Naive B cell (primary cell): Measurements from ENCODE around the gene QRFP. TPM values are rescaled to one million over a fixed set of nuclear protein-coding genes. Genes with fewer than 3 reads are reported as not detected.
A peak's percentile ranks its signal among the peaks of the same experiment; 100 is the strongest.

Experiments
- ATAC-seq, 2 donors: fragments of 150-1000 bp; cut with Tn5 transposase; 2 replicates each; pipeline ENCODE4 v1.10.0; 2021; ENCODE audit warnings: low read depth in 2 of 2, mild to moderate bottlenecking in 2 of 2, moderate library complexity in 2 of 2
- DNase-seq: peaks from one replicate; pipeline ENCODE4 v3.0.0; 2022
- H3K27ac Mint-ChIP-seq, 6 donors: one replicate each; pipeline ENCODE4 v1.8.0; 2020 to 2022; ENCODE audit warnings: mild to moderate bottlenecking in 6 of 6, mixed read lengths in 6 of 6, moderate library complexity in 5 of 6, inconsistent platforms in 2 of 6
- H3K27me3 Mint-ChIP-seq, 3 donors: one replicate each; pipeline ENCODE4 v1.8.0; 2021 to 2022; ENCODE audit warnings: mixed read lengths in 3 of 3, mild to moderate bottlenecking in 1 of 3
- H3K36me3 Mint-ChIP-seq, 2 donors: one replicate each; pipeline ENCODE4 v1.8.0; 2020 to 2022; ENCODE audit warnings: mixed read lengths in 2 of 2, inconsistent platforms in 1 of 2, mild to moderate bottlenecking in 1 of 2
- H3K4me1 Mint-ChIP-seq, 3 donors: one replicate each; pipeline ENCODE4 v1.8.0; 2020 to 2022; ENCODE audit warnings: mixed read lengths in 3 of 3, inconsistent platforms in 1 of 3, mild to moderate bottlenecking in 1 of 3, moderate library complexity in 1 of 3
- H3K4me3 Mint-ChIP-seq, 8 donors: one replicate each; pipeline ENCODE4 v1.8.0; 2020 to 2022; ENCODE audit warnings: mild to moderate bottlenecking in 8 of 8, mixed read lengths in 8 of 8, moderate library complexity in 8 of 8, inconsistent platforms in 2 of 8
- H3K9me3 Mint-ChIP-seq, 7 donors: one replicate each; pipeline ENCODE4 v1.8.0; 2020 to 2022; ENCODE audit warnings: mixed read lengths in 7 of 7, mild to moderate bottlenecking in 5 of 7, inconsistent platforms in 2 of 7, moderate library complexity in 1 of 7
- polyA plus RNA-seq, 6 donors: library from polyadenylated mRNA; unstranded; fragments of 300-500 nt; fragmentation: Illumina TruSeq; gene quantifications; one replicate each; pipeline ENCODE4 v1.2.3, GENCODE V29; 2021; ENCODE audit warnings: low read depth in 6 of 6

The QRFP gene
- polyA plus RNA-seq, 6 donors from 2014 or later = 0.42 to 0.75 TPM; not detected in 4

DNA sequence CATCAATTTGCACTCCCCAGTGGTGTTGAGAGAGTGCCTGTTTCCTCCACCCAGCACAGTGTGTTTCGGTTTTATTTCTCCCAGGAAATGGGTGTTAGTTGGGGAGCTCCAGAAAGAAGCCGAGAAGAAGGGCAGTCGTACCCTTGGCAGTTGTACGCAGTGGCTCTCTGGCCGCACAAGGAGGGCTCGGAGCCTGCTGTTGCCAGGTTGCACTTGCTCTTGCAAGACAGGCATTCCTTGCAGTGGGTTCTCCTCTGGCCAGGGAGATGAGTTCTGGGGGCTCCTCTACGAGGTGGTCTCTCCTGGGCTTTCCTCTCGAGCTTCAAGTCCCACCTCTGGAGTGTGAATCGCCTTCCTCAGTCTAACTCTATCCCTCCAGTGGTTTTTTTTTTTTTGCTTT is 29.1 kb downstream of the QRFP start:
- peak overlapping the region in 1 of 8 donors; percentile 56 for H3K4me3 Mint-ChIP-seq
- H3K9me3 Mint-ChIP-seq = no peaks in the 10 kb centered on the region
- H3K27ac Mint-ChIP-seq = no peak overlapping the region
- H3K27me3 Mint-ChIP-seq = no peaks in the 10 kb centered on the region
- peaks cover 0 to 4% of the 10 kb centered on the region in 2 donors for H3K36me3 Mint-ChIP-seq
- ATAC-seq (no peak), DNase-seq (no peak)
- peaks cover 10 to 15% (median 15%) of the 10 kb centered on the region in 3 donors for H3K4me1 Mint-ChIP-seq

DNA sequence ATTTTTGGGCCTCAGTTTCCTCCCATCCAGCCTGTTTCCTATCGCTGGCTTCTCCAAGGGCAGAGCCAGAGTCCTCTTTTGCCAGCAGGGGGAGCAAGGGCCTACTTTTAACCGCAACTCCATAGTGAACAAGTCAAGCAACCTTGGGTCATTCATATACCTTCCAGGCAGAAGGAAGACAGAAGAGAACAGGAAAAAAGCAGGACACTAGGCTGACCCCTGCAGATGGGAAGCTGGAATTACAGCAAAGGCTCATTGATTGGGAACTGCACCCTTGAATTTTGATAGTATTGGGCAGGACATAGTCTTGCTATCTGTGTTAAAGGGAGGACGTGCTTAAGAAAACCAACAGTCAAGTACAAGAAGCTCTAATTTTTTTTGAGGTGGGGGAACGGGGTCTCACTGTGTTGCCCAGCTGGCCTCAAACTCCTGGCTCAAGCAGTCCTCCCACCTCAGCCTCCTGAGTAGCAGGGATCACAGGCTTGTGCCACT is 30.1 kb downstream of the QRFP start:
- ATAC-seq = peak; percentile 38 to 56

DNA sequence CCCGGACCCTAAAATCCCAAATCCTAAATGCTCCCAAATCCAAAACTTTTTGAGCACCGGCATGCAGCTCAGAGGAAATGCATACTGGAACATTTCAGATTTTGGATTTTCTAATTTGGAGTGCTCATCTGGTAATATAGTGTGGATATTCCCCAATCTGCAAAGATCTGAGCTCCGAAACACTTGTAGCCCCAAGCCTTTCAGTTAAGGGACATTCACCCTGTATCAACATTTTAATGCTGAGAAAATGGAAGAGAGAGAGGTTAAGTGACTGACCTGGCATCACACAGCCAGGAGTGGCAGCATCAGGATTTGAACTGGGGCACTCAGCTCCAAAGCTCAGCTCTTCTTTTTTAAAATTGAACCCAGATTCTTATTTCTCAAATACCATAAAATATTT is 30.7 kb downstream of the QRFP start:
- Mint-ChIP-seq H3K4me1 (peaks cover 6 to 9% (median 7%) of the 10 kb centered on the region in 3 donors), H3K36me3 (no peaks in the 10 kb centered on the region), H3K27me3 (no peaks in the 10 kb centered on the region), H3K9me3 (no peaks in the 10 kb centered on the region), H3K4me3 (no peak overlapping the region), H3K27ac (no peak overlapping the region)
- no peak for DNase-seq
- ATAC-seq = no peak

More for the DNA sequence above, 30.1 kb downstream of the QRFP start:
- Mint-ChIP-seq H3K27me3 (no peaks in the 10 kb centered on the region), H3K4me1 (peaks cover 10 to 15% (median 13%) of the 10 kb centered on the region in 3 donors), H3K27ac (peak overlapping the region in 1 of 6 donors; percentile 78), H3K4me3 (no peak overlapping the region), H3K9me3 (no peaks in the 10 kb centered on the region), H3K36me3 (no peaks in the 10 kb centered on the region)
- DNase-seq = peak; percentile 34

DNA sequence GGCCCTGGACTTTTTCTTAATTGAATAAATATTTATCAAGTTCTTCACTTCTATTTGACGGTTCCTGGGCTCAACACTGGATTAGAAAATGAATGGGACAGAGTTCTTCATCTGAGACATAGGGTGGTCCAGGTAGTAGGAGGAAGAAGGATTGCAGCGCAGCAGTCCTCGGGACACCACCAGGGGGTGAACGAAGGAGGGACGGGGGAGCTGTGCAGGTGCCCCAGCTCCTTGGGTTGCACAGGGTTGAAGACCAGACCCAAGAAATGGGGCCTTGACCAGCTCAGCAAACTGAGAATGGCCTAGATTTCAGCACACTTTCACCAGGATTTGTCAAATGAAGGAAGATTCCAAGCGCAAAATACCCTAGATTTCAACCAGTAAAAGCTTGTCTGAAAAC is 32.1 kb downstream of the QRFP start:
- Mint-ChIP-seq H3K9me3 (no peaks in the 10 kb centered on the region), H3K27ac (no peak overlapping the region), H3K4me1 (peaks cover 4 to 6% (median 4%) of the 10 kb centered on the region in 3 donors), H3K27me3 (no peaks in the 10 kb centered on the region), H3K36me3 (no peaks in the 10 kb centered on the region), H3K4me3 (no peak overlapping the region)
- no peak for ATAC-seq
- no peak for DNase-seq

DNA sequence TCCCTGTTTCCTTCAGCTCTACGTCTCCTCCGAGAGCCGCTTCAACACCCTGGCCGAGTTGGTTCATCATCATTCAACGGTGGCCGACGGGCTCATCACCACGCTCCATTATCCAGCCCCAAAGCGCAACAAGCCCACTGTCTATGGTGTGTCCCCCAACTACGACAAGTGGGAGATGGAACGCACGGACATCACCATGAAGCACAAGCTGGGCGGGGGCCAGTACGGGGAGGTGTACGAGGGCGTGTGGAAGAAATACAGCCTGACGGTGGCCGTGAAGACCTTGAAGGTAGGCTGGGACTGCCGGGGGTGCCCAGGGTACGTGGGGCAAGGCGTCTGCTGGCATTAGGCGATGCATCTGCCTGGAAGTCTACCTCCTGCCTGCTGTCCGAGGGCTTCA is 33.9 kb downstream of the QRFP start:
- DNase-seq (no peak), ATAC-seq (no peak)
- H3K4me1 Mint-ChIP-seq = peaks cover 4 to 6% (median 4%) of the 10 kb centered on the region in 3 donors
- H3K9me3 Mint-ChIP-seq = no peaks in the 10 kb centered on the region
- H3K27me3 Mint-ChIP-seq = no peaks in the 10 kb centered on the region
- no peaks in the 10 kb centered on the region for H3K36me3 Mint-ChIP-seq
- peak overlapping the region in 2 of 6 donors; percentile 7 to 34 for H3K27ac Mint-ChIP-seq
- H3K4me3 Mint-ChIP-seq = no peak overlapping the region

DNA sequence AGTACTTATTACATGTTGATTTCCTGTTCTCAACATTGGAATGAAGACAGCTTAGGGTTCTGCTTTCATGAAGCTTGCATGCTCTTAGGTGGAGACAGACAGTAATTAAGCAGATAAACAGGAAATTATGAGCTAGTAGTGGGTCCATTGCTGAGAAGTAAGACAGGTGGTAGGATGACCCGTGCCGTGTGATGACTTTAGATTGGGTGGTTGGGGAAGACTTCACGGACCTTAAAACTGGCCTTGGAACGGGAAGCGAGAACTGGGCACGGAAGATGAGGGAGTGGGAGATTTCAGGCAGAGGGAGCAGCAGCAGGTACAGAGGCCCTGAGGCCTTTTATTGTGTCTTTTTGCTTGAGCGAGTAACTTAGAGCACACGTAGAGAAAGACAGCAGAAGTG is 34.4 kb downstream of the QRFP start:
- ATAC-seq (no peak), DNase-seq (no peak)
- H3K4me1 Mint-ChIP-seq = peaks cover 4 to 6% (median 4%) of the 10 kb centered on the region in 3 donors
- H3K36me3 Mint-ChIP-seq = no peaks in the 10 kb centered on the region
- no peaks in the 10 kb centered on the region for H3K9me3 Mint-ChIP-seq
- no peak overlapping the region for H3K4me3 Mint-ChIP-seq
- H3K27ac Mint-ChIP-seq = peak overlapping the region in 1 of 6 donors; percentile 81
- H3K27me3 Mint-ChIP-seq = no peaks in the 10 kb centered on the region

DNA sequence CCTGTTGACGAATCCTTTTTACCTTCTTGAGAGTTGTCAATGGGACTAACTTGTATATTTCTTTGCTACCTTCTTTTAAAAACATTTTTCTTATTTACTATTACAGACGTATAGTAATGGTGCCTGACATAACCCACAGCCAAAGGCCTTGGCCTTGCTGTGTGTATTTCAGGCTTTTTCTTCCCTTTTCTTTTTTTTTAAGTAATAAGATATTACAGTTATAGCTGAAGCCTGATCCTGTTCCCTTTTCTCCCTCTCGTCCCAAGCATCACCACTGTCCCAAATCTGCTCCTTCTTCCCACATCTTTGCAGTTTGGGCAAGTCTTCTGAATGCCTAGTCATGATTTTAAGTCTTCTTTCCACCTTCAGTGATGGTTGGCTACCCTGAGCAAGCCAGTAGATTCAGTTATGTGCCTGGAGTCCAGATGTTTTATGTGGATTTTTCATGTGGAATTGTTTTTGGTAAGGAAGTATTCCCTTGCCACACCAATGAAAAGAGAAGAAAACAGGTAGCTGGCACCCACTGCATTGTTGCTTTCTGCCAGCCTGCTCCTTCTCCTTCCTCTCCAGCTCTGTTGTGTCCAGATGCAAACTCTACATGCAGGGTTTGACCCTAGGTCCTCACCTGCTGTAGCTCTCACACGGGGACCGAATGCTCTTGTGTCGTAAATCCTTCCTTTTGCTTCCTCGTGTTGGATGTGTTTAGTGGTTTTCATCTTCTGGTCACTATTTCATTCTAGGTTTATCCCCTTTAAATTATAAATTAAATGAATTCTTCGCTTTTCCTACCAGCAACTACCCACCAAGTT is 35.0 kb downstream of the QRFP start:
- Mint-ChIP-seq H3K4me3 (no peak overlapping the region), H3K36me3 (no peaks in the 10 kb centered on the region), H3K27me3 (no peaks in the 10 kb centered on the region), H3K27ac (peak overlapping the region in 2 of 6 donors; percentile 28 to 88), H3K4me1 (peaks cover 4 to 6% (median 4%) of the 10 kb centered on the region in 3 donors), H3K9me3 (no peaks in the 10 kb centered on the region)
- ATAC-seq (no peak), DNase-seq (no peak)

DNA sequence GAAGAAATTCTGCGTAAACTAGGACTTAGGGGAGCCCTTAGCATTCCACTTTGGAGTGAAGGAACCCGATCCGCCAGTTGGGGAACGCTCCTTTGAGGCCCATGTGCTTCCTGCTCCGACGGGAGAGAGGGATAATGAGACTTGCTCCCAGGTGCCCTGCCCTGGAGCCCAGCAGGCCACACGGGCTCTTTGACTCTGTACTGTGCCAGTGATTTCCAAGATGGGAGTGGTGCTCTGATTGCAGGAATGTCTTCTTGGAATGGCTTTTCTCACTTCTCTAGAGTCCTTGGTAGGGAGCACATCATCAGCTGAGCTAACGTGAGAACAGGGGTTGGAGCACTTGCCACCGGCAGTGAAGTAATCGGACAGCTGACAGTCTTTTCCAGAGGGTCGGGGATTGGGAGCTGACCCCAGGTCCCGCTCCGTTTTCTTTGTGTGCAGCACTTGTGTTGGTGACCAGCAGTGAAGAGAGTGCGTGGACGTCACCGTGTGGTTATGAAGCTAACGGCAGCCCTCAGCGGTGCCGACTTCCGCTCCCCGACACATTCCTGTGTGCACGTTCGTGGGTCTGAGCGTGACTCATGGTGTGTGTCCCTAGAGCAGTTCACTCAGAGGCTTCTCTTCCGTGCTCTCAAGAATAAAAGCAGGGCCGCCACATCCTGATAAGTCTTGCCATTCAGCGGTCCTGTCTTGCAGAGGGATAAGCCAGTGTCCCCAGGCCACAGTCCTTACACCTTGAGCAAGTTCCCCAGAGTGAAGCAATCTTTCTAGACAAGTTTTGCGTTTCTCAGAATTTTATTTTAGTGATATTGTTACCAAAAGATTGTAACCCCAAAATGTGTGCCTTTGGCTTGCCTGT is 35.9 kb downstream of the QRFP start:
- no peak overlapping the region for H3K4me3 Mint-ChIP-seq
- no peak overlapping the region for H3K27ac Mint-ChIP-seq
- no peak for ATAC-seq
- no peaks in the 10 kb centered on the region for H3K27me3 Mint-ChIP-seq
- peaks cover 0 to under 1% of the 10 kb centered on the region in 2 donors for H3K36me3 Mint-ChIP-seq
- DNase-seq = no peak
- H3K9me3 Mint-ChIP-seq = no peaks in the 10 kb centered on the region
- H3K4me1 Mint-ChIP-seq = no peaks in the 10 kb centered on the region

DNA sequence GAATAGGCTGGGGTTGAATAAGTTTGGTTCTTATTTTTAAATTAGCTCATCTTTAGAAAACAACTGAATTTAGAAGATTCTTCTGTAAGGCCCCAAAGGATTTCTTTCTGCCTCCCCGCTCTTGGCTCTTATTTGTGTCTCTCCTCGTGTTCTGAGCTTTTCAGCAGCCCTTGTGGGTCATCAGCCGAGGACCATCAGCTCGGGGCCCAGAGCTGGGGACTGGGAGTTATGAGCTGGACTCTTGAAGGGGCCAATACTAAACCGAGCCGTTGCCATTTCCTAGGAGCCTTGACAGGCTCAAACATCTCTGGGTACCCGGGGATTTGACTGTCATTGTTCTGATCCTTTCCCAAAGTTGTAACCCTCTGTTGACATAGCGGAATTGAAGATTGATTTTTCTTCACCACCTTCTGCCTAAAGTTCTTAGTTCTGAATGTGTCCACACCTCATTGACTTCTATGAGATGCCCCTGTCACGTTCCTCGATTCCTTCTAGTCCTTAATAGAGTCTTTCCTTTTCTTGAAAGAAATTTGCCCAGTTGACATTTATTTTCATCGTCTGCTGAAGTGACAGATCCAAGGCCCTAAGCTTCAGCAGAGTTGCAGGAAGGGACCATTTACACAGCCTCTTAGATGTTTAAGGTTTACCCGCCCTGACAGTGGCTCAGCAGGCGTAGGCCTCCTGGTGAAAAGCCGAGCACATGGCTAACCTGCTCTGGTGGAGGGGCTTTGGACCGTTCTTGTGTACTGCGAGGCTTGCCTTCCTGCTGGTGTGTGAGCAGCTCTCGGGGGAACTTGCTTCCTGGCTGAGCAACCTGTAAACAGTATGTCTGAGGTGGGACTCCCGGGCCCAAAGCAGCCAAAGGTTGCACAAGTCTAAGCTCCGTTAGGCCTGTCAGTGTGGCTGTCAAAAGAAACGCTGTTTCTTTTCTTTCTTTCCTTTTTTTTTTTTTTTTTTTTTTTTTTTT is 37.6 kb downstream of the QRFP start:
- no peaks in the 10 kb centered on the region for H3K9me3 Mint-ChIP-seq
- ATAC-seq (no peak), DNase-seq (no peak)
- H3K4me3 Mint-ChIP-seq = no peak overlapping the region
- H3K4me1 Mint-ChIP-seq = no peaks in the 10 kb centered on the region
- H3K27ac Mint-ChIP-seq = no peak overlapping the region
- H3K27me3 Mint-ChIP-seq = no peaks in the 10 kb centered on the region
- H3K36me3 Mint-ChIP-seq = peaks cover 0 to 5% of the 10 kb centered on the region in 2 donors

DNA sequence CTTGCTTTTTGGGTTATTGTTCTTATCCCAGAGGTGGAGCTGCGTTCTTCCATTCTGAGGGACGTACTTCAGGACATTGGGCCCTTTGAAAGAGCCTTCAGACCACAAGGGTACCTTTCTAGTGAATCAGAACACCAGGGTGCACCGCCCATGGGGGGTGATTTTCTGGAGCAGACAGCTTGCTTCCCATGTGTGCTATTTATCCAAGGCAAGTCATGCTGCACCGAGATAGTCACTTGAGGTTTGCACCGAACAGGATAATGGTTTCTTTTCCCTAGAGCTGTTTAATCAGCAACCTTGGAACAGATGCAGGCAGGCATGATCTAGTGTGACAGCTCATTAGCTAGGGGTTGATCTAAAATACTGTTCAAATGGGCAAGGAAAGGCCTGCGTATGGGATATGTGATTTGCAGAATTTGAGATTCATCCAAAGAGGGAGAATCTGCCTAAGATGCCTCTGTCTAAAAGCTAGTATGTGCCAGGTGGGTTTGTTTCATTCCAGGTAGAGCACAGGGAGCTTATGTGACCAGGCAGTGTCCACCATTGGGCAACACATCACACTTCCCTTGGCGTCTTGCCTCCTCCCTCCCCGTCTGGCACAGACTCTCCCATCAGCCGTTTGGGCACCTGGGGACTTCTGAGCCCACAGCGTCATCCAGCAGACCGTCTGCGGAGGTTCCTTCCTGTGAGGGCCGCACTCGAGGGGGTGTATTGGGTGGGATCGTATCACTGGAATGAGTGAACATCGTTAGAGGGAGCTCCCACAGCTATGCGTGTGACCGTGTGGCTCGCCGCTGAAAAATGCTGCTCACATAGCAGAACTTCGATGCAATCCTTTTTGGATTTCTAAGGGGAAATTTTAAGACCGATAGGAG is 38.5 kb downstream of the QRFP start:
- DNase-seq (no peak), ATAC-seq (no peak)
- Mint-ChIP-seq H3K4me1 (no peaks in the 10 kb centered on the region), H3K36me3 (peaks cover 0 to 5% of the 10 kb centered on the region in 2 donors), H3K27me3 (no peaks in the 10 kb centered on the region), H3K9me3 (no peaks in the 10 kb centered on the region), H3K27ac (peak overlapping the region in 1 of 6 donors; percentile 56), H3K4me3 (no peak overlapping the region)

DNA sequence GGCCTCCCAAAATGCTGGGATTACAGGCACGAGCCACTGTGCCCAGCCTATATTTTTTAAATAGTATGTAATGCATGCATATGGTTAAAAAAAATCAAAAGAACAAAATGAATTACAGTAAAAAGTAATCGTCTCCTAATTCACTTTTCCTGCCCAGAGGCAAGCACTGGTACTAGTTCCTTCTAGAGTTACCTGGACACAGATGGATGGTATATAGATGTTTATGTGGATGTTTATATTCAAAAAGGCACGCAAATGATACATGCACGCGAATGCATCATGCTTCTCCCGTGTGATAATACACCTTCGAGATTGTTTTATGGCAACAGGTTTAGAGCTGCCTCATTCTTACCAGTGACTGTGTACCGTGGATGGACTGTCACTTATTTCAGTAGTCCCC is 40.1 kb downstream of the QRFP start:
- no peaks in the 10 kb centered on the region for H3K27me3 Mint-ChIP-seq
- DNase-seq (no peak), ATAC-seq (no peak)
- H3K9me3 Mint-ChIP-seq = no peaks in the 10 kb centered on the region
- no peak overlapping the region for H3K27ac Mint-ChIP-seq
- H3K4me1 Mint-ChIP-seq = no peaks in the 10 kb centered on the region
- peaks cover 0 to 5% of the 10 kb centered on the region in 2 donors for H3K36me3 Mint-ChIP-seq
- no peak overlapping the region for H3K4me3 Mint-ChIP-seq

DNA sequence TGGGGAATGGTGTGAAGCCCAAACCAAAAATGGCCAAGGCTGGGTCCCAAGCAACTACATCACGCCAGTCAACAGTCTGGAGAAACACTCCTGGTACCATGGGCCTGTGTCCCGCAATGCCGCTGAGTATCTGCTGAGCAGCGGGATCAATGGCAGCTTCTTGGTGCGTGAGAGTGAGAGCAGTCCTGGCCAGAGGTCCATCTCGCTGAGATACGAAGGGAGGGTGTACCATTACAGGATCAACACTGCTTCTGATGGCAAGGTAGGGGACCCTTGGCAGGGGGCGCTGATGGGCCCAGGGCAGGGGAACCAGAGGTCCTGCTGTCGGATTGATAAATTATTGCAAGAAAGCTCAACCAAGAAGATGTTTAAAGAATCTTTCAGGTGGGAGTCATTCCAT is 41.8 kb downstream of the QRFP start:
- Mint-ChIP-seq H3K36me3 (peaks cover 0 to 5% of the 10 kb centered on the region in 2 donors), H3K27me3 (no peaks in the 10 kb centered on the region), H3K9me3 (no peaks in the 10 kb centered on the region), H3K4me1 (peaks cover 0 to 2% (median 0%) of the 10 kb centered on the region in 3 donors), H3K4me3 (no peak overlapping the region), H3K27ac (peak overlapping the region in 1 of 6 donors; percentile 51)
- DNase-seq (no peak), ATAC-seq (no peak)
